Panc1 (cell line): ENCODE results near the gene DZIP1.

Source experiments
- CTCF ChIP-seq: fragments of 450-650 bp; IDR thresholded peaks from 2 replicates; pipeline ENCODE4 v1.5.1; 2017; ENCODE audit warnings: mild to moderate bottlenecking
- POLR2AphosphoS5 ChIP-seq: IDR thresholded peaks from 2 replicates; pipeline ENCODE4 v1.6.1; 2012; ENCODE audit warnings: mild to moderate bottlenecking, low read depth, low read length, moderate library complexity
- SIN3A ChIP-seq: IDR thresholded peaks from 2 replicates; pipeline ENCODE4 v1.6.1; 2012; ENCODE audit warnings: low read depth, mild to moderate bottlenecking, low read length, moderate library complexity, borderline replicate concordance; ENCODE audit not compliant: insufficient read depth
- TCF7L2 ChIP-seq: IDR thresholded peaks from 2 replicates; pipeline ENCODE4 v1.6.1; 2011; ENCODE audit warnings: mild to moderate bottlenecking, low read depth, low read length, inconsistent platforms

- TF ChIP-seq CTCF (no peak), TCF7L2 (no peak), SIN3A (no peak), POLR2AphosphoS5 (no peak)
These were observed 45.0 kb upstream of the DZIP1 start for GRCh38 chr13:95689582-95689926.
